ENCODE measurements around the gene KCTD10.

GRCh38 chr12:109445191-109445609, 31.9 kb downstream of the KCTD10 start:
- TF ChIP-seq CTCF (IDR thresholded peaks at IDR 0.05) (no peak), POLR2A (IDR thresholded peaks at IDR 0.05) (no peak), POLR2AphosphoS5 (IDR thresholded peaks at IDR 0.05) (no peak)
